Keratinocyte (primary cell): ENCODE measurements around the gene TFDP1. TPM values are rescaled to one million over a fixed set of nuclear protein-coding genes. Genes with fewer than 3 reads are reported as not detected.

Source experiments
- DNase-seq: peaks from one replicate; pipeline ENCODE4 v3.0.0-alpha.2; 2011; ENCODE audit warnings: low read depth, missing footprints, low spot score
- FAIRE-seq: peaks from 2 replicates; lab custom pipeline; 2011; peaks lifted over from hg19 to GRCh38; lab: Jason Lieb, UNC
- H2AFZ ChIP-seq: 2 replicates; pipeline ENCODE4 v1.6.0; 2012; ENCODE audit warnings: low read length, control low read depth, inconsistent platforms; ENCODE audit not compliant: control insufficient read depth
- H3K27ac ChIP-seq: 2 replicates; pipeline ENCODE4 v1.5.1; 2011; ENCODE audit warnings: low read length; ENCODE audit not compliant: control insufficient read depth, insufficient read depth
- H3K27me3 ChIP-seq: 3 replicates; pipeline ENCODE4 v1.6.0; 2011; ENCODE audit warnings: low read length; ENCODE audit not compliant: control insufficient read depth, insufficient read depth; ENCODE audit errors: extremely low read depth
- H3K36me3 ChIP-seq, 2 experiments: 2 replicates in 1 of 2; 3 replicates in 1 of 2; pipeline ENCODE4 v1.5.1; 2011; ENCODE audit warnings: low read length in 2 of 2, mild to moderate bottlenecking in 1 of 2; ENCODE audit not compliant: control insufficient read depth in 2 of 2, insufficient read depth in 2 of 2; ENCODE audit errors: extremely low read depth in 1 of 2
- H3K4me1 ChIP-seq: 3 replicates; pipeline ENCODE4 v1.5.1; 2011; ENCODE audit warnings: low read length; ENCODE audit not compliant: control insufficient read depth, insufficient read depth; ENCODE audit errors: extremely low read depth
- H3K4me2 ChIP-seq: 3 replicates; pipeline ENCODE4 v1.6.0; 2011; ENCODE audit warnings: low read depth, low read length; ENCODE audit not compliant: control insufficient read depth, insufficient read depth; ENCODE audit errors: extremely low read depth
- H3K4me3 ChIP-seq, 3 experiments: fragments of 200-600 bp in 1 of 3; sonication (generic) in 1 of 3; 2 replicates in 2 of 3; 3 replicates in 1 of 3; pipeline ENCODE4 v1.5.1; 2011 to 2016; ENCODE audit warnings: low read length in 3 of 3, mild to moderate bottlenecking in 3 of 3, control low read depth in 2 of 3, inconsistent platforms in 1 of 3, low read depth in 1 of 3, mixed read lengths in 1 of 3, mixed run types in 1 of 3, moderate library complexity in 1 of 3; ENCODE audit not compliant: control insufficient read depth in 2 of 3, insufficient read depth in 2 of 3; ENCODE audit errors: extremely low read depth in 1 of 3
- H3K79me2 ChIP-seq: 2 replicates; pipeline ENCODE4 v1.6.0; 2012; ENCODE audit warnings: low read length; ENCODE audit not compliant: control insufficient read depth, insufficient read depth
- H3K9ac ChIP-seq: 3 replicates; pipeline ENCODE4 v1.6.0; 2011; ENCODE audit warnings: low read length; ENCODE audit not compliant: control insufficient read depth, insufficient read depth; ENCODE audit errors: extremely low read depth
- H3K9me1 ChIP-seq: 3 replicates; pipeline ENCODE4 v1.6.0; 2011; ENCODE audit warnings: low read length; ENCODE audit not compliant: control insufficient read depth, insufficient read depth; ENCODE audit errors: extremely low read depth
- H3K9me3 ChIP-seq: 2 replicates; pipeline ENCODE4 v1.5.1; 2012; ENCODE audit warnings: low read depth, low read length; ENCODE audit not compliant: control insufficient read depth
- H4K20me1 ChIP-seq: 3 replicates; pipeline ENCODE4 v1.6.0; 2011; ENCODE audit warnings: low read length; ENCODE audit not compliant: control insufficient read depth, insufficient read depth; ENCODE audit errors: extremely low read depth
- EZH2 ChIP-seq: IDR thresholded peaks from one replicate; pipeline ENCODE4 v1.6.1; 2012; ENCODE audit warnings: inconsistent platforms, mild to moderate bottlenecking, low read length, moderate library complexity
- dilution Hi-C: fragments of 300-500 bp; cut with MboI; formaldehyde crosslinking; loops from one replicate; pipeline ENCODE4 v1.7.0; 2020; ENCODE audit warnings: low sequenced_read_pairs; ENCODE audit not compliant: extremely low pct_ligation_motif_present
- polyA plus RNA-seq, 5 experiments: library from polyadenylated mRNA; depleted of rRNA in 3 of 5; stranded (reverse) in 3 of 5; stranded (forward) in 1 of 5; unstranded in 1 of 5; fragments of >200 nt; gene quantifications; 1 replicate in 1 of 5; 2 replicates in 3 of 5; 3 replicates in 1 of 5; pipeline versions ENCODE4 v1.2.1 to v1.2.3, GENCODE V29; 2011 to 2012; ENCODE audit warnings: missing spikeins in 2 of 5, low read depth in 1 of 5, low replicate concordance in 1 of 5
- TF ChIP-seq, protein P1 (sequence below), 3 experiments: IDR thresholded peaks in 1 of 3; conservative IDR thresholded peaks in 1 of 3; optimal IDR thresholded peaks in 1 of 3; 2 replicates in 2 of 3; 3 replicates in 1 of 3; pipeline versions ENCODE3 to v1.5.1; 2011; ENCODE audit warnings: low read length in 3 of 3, mild to moderate bottlenecking in 3 of 3, moderate library complexity in 2 of 3, control low read depth in 1 of 3, inconsistent platforms in 1 of 3; ENCODE audit not compliant: insufficient read depth in 2 of 3; ENCODE audit errors: extremely low read depth in 1 of 3

TFDP1 gene
- polyA plus RNA-seq, 1 donor (not counting 4 experiments of a cell fraction or from before 2014, with no cell fraction given) = 105 TPM

- Histone ChIP-seq H3K27ac (no peak overlapping the region), H3K9ac (no peak overlapping the region), H3K27me3 (no peaks in the 10 kb centered on the region), H3K4me2 (no peak overlapping the region), H3K4me3 (no peak overlapping the region), H4K20me1 (peaks cover 7% of the 10 kb centered on the region), H3K36me3 (peaks cover 7 to 24% of the 10 kb centered on the region in 2 experiments), H3K9me3 (no peaks in the 10 kb centered on the region), H3K4me1 (peaks cover 20% of the 10 kb centered on the region), H2AFZ (no peak overlapping the region), H3K79me2 (peaks cover 12% of the 10 kb centered on the region), H3K9me1 (no peaks in the 10 kb centered on the region)
- dilution Hi-C loops = no loop called here
- no peak for FAIRE-seq
- no peak for DNase-seq
- no peak for TF ChIP-seq EZH2
- TF ChIP-seq, protein P1, sequence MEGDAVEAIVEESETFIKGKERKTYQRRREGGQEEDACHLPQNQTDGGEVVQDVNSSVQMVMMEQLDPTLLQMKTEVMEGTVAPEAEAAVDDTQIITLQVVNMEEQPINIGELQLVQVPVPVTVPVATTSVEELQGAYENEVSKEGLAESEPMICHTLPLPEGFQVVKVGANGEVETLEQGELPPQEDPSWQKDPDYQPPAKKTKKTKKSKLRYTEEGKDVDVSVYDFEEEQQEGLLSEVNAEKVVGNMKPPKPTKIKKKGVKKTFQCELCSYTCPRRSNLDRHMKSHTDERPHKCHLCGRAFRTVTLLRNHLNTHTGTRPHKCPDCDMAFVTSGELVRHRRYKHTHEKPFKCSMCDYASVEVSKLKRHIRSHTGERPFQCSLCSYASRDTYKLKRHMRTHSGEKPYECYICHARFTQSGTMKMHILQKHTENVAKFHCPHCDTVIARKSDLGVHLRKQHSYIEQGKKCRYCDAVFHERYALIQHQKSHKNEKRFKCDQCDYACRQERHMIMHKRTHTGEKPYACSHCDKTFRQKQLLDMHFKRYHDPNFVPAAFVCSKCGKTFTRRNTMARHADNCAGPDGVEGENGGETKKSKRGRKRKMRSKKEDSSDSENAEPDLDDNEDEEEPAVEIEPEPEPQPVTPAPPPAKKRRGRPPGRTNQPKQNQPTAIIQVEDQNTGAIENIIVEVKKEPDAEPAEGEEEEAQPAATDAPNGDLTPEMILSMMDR (optimal IDR thresholded peaks at IDR 0.05 in 1 of 3, IDR thresholded peaks at IDR 0.05 in 1 of 3, conservative IDR thresholded peaks at IDR 0.05 in 1 of 3; ENCODE audit: extremely low read depth in 1 of 3, insufficient read depth in 2 of 3, low read length in 3 of 3) = no peak
Observed at GRCh38 chr13:113536461-113537110, 48.0 kb upstream of the TFDP1 start.

GRCh38 chr13:113537205-113537604, 47.3 kb upstream of the TFDP1 start:
- no peaks in the 10 kb centered on the region for H3K9me1 ChIP-seq
- peaks cover 12% of the 10 kb centered on the region for H3K79me2 ChIP-seq
- H3K4me2 ChIP-seq = no peak overlapping the region
- dilution Hi-C loops = no loop called here
- H3K4me1 ChIP-seq = peaks cover 16% of the 10 kb centered on the region
- peaks cover 4% of the 10 kb centered on the region for H4K20me1 ChIP-seq
- no peak overlapping the region for H3K9ac ChIP-seq
- no peak overlapping the region for H3K4me3 ChIP-seq
- no peaks in the 10 kb centered on the region for H3K9me3 ChIP-seq
- H3K36me3 ChIP-seq = peaks cover 7 to 19% of the 10 kb centered on the region in 2 experiments
- H2AFZ ChIP-seq = no peak overlapping the region
- no peaks in the 10 kb centered on the region for H3K27me3 ChIP-seq
- no peak overlapping the region for H3K27ac ChIP-seq
- DNase-seq (no peak), FAIRE-seq (no peak)
- no peak for TF ChIP-seq EZH2
- TF ChIP-seq, protein P1 (optimal IDR thresholded peaks at IDR 0.05 in 1 of 3, IDR thresholded peaks at IDR 0.05 in 1 of 3, conservative IDR thresholded peaks at IDR 0.05 in 1 of 3; ENCODE audit: extremely low read depth in 1 of 3, insufficient read depth in 2 of 3, low read length in 3 of 3) = no peak
